NCI-H69 (cell line): ENCODE data around the gene UCKL1.

ENCODE experiments used
- DNase-seq: peaks from one replicate; lab custom pipeline; 2025; lab: John Stamatoyannopoulos, UW

Gene UCKL1

DNA sequence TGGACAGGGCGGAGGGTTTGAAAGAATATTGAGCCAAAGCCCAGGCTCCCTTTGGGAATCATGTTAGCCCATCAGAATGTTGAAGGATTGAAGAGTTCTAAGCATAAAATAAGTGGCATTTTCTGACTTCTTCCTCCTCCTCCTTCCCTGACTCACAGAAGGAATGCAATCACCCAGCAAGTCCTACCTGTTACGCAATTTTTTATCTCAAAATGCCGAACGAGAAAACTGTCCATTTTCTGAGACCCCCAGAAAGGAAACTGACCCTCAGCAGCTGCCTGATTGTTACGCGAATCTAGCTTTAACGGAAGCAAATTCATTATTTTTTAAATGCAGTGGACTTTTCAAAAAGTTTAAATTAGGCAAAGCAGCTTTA, 66.0 kb downstream of the UCKL1 start:
- DNase-seq, result no peak
